Renal cortical epithelial cell (primary cell): ENCODE results near the gene SPACA4. TPM values are rescaled to one million over a fixed set of nuclear protein-coding genes. Genes with fewer than 3 reads are reported as not detected.
"Not testable (repeated sequence)": the region's sequence is repeated elsewhere in the genome, so short reads cannot be mapped to it uniquely, and the experiment has no call there.

Source experiments
- DNase-seq: peaks from one replicate; pipeline ENCODE4 v3.0.0-alpha.2; 2011; ENCODE audit warnings: low read depth
- total RNA-seq: library from RNA; depleted of rRNA; stranded (reverse); fragments of >200 nt; gene quantifications from 2 replicates; pipeline ENCODE4 v1.2.3, GENCODE V29; 2014

Gene SPACA4
- total RNA-seq, 1 donor from 2014 or later = not detected

DNA sequence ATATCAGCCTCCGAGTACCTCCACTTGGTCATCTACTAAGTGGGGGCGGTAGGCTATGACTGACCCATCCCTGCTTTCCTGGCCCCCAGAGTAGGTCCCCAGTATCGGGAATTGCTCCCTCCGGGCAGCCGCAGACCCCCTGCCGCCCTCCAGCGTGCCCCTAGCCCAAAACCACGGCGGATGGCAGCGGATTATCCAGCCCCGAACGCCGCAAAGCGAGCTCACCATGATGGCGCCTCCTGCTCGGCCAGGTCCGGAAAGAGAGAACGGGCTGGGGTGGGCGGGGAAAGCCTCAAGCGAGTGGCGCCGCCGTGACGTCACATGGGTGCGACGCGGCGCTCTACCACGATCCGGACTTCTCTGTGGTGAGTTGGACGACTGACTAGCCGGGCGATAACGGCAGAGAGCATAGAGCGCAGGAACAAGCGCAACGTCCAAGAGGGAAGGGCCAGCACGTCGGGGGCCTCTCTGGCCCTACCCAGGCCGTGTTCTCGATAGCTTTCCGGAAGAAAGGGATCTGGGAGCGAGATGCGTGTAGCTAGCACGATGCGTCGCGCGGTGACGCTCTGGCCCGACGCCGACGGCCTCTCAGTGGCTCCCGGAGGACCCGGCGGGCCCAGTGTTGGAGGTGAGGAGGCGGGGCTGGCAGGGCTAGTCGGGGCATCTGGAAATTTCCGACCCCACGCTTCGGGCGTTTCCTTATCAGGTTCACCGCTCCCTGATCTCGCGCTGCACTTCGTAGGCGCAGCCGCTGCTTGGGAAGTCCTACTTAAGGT, 12.6 kb downstream of the SPACA4 start, which contains the start of the genes RPL18 and SPHK2:
TSS of gene RPL18 (minus strand) at position 263 of the 776 bp plus-strand sequence. CDS start at position 228, 35 bp downstream.
TSS of gene SPHK2 (plus strand) at position 591 of the 776 bp plus-strand sequence. CDS start 1,009 bp downstream, outside the sequence.
- peak; percentile 99 for DNase-seq

GRCh38 chr19:48619692-48620585, 13.4 kb downstream of the SPACA4 start:
- DNase-seq = no peak

DNA sequence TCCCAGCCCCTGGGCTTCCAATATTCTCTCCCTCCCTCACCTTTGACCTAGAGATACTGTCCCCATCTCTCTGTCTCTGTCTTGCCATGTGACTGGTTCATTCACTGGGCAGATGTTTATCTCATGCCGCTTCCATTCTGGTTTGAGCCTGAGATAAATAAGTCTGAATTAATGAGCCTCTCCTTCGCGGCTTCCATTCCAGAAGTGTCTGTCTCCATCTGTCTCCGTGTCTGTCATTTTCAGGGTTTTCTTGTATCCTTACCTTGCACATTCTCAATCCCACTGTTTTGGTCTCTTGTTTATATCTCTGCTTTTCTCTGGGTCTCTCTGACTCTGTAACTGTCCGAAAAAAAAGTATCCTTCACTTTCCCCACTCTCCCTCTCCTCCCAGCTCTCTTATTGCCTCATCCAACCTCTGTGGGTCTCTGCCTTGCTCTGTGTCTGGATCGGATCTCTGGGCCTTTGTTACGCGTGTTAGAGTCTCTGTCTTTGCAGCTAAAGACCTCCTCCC, 17.1 kb downstream of the SPACA4 start:
- DNase-seq = no peak

DNA sequence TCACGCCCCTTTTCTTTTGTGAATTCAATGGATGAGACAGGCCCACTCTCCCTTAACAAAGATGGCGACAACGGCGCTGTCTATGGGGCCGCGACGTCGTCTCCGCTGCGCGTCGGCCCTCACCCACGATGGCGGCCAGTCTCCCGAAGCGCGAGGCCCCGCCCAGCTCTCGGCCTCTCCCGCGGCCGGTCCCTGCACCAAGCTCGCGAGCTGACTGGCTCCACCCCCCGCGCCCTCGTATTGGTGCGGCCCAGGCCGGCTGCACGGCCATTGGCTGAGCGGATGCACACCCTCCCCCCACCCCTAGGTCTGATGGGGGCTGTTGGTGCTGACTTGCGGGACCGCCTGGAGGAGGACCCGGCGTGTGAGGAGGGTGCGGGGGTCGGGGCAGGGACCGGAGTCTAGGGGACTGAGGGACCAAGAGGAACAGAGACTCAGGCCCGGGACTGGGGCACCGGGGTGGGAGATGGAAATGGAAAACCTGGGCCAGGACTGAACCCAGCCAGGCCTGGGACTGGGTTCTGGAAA, 17.6 kb downstream of the SPACA4 start:
- DNase-seq = peak; percentile 87

DNA sequence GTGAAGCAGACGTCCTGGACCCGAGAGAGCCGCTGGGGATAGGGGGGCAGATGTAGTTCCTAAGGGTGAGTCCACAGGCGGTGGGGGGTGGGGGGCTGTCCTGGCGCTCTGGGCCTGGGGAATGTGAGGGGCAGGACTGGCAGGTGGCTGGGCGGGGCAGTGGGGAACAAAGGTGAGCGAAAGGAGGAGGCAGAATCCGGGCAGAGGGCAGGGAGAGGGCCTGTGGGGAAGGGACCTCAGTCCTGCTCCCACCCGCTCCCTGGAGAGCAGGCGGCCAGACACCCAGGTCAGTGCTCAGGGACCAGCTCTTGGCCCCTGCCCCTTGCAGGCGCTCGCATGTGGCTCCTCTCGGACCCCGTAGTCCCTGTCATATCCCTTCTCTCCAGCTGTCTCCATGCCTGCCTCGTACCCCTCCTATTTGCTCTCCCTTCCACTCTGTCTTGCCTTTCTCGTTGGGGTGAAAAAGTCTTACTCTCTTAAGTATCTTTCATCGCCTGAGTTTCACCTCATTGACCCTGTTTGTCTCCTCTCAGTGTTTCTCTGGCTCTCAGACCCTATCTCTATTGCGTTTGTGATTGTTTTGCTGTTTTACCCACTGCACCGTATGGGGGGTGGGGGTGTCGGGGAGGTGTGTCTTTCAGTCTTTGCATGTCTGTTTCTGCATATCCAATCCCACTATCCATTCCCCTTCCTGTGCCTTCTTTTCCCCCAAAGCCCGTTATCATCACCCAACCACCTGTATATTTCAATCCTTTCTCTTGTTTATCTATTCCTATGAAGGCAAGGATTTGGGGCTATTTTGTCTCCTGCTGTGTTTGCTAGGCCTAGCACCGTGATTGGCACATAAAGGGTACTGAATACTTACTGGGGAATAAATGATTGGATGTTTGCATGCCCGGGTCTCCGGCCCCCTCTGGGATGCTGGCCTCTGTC, 18.5 kb downstream of the SPACA4 start:
- no peak for DNase-seq

GRCh38 chr19:48625891-48626327, 19.4 kb downstream of the SPACA4 start:
- no peak for DNase-seq

- DNase-seq = peak; percentile 74
Observed at GRCh38 chr19:48627201-48627864, 20.8 kb downstream of the SPACA4 start.

- no peak for DNase-seq
Observed at GRCh38 chr19:48627865-48628314, 21.3 kb downstream of the SPACA4 start.

DNA sequence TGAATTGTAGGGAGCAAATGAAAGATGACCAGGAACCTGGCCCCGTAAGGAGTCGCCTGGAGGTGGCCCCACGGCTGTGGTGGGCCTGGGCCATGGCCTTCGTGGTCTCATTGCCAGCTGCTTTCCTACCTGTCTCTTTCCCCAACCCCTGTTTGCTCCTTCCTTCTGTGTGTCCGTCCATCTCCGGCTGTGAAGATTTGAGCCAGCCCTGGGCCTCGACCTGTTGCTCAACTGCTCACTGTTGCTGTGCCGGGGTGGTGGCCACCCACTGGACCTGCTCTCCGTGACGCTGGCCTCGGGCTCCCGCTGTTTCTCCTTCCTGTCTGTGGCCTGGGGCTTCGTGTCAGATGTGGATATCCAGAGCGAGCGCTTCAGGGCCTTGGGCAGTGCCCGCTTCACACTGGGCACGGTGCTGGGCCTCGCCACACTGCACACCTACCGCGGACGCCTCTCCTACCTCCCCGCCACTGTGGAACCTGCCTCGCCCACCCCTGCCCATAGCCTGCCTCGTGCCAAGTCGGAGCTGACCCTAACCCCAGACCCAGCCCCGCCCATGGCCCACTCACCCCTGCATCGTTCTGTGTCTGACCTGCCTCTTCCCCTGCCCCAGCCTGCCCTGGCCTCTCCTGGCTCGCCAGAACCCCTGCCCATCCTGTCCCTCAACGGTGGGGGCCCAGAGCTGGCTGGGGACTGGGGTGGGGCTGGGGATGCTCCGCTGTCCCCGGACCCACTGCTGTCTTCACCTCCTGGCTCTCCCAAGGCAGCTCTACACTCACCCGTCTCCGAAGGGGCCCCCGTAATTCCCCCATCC, 22.1 kb downstream of the SPACA4 start:
- DNase-seq = no peak

- DNase-seq = no peak
Observed at GRCh38 chr19:48629297-48629598, 22.7 kb downstream of the SPACA4 start.

GRCh38 chr19:48629599-48630295, 23.2 kb downstream of the SPACA4 start:
- DNase-seq = peak; percentile 55

- no peak for DNase-seq
Observed at GRCh38 chr19:48630296-48631063, 23.9 kb downstream of the SPACA4 start.

DNA sequence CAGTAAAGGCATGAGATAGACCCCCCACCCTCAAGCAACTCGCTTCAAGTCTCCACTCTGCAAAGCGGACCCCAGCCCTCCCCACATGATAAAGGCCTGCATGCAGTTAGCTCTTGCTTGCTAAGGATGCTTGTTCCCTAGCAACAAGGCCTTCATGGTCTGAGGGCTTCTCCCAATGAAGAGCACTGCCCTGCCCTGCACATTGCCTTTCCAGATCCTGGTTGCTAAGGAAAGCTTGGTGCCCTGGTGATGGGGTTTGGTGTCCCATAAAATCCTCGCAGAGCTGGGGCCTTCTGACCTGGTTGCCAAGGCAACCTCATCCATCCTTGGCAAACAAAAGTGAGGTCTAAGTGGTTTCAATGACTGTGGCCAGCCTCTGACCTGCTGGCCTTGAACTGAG, 24.7 kb downstream of the SPACA4 start:
- peak; percentile 51 for DNase-seq

DNA sequence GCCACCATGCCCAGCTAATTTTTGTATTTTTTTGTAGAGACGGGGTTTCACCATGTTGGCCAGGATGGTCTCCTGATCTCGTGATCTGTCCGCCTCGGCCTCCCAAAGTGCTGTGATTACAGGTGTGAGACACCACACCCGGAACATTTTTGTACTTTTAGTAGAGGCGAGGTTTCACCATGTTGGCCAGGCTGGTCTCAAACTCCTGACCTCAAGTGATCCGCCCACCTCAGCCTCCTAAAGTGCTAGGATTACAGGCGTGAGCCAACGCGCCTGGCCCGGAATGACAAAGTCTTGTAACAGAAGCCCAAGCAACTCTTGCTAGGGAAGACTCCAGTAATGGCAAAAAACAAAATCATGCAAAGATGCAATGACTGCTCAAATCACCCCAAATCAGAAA, 25.7 kb downstream of the SPACA4 start:
- DNase-seq = not testable (repeated sequence)

DNA sequence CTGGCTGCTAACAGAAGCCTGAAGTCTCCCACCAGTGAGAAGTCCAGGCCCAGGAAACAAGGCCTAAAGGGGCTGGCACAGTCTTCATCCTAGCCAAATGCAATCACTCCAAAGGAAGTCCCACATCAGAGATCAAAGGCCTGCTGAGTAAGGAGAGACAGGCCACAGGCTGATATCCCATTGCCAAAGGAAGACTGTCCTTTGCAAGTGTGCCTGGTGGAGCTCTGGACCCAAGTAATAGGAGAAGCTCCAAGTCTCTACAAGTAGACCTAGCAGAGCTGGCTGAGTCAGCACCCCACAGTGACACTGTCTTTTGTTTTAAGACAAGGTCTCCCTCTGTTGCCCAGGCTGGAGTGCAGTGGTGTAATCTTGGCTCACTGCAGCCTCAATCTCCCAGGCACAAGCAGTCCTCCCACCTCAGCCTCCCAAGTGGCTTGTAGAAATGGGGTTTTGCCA, 26.2 kb downstream of the SPACA4 start:
- DNase-seq = peak; percentile 73

- DNase-seq = no peak
Observed at GRCh38 chr19:48633148-48634035, 26.9 kb downstream of the SPACA4 start.

GRCh38 chr19:48634036-48634342, 27.4 kb downstream of the SPACA4 start:
- DNase-seq = no peak
